ENCODE results near the gene WDR91. TPM values are rescaled to one million over a fixed set of nuclear protein-coding genes. Genes with fewer than 3 reads are reported as not detected.

Gene WDR91
- total RNA-seq, 1 donor from 2014 or later: 5.5 TPM

GRCh38 chr7:135231686-135232085, 20.4 kb upstream of the WDR91 start:
- H3K79me2 ChIP-seq (ENCODE audit: insufficient read depth, low read length): no peaks in the 10 kb centered on the region
- Mint-ChIP-seq H3K36me3 (ENCODE audit: low read depth, unreplicated experiment) (no peaks in the 10 kb centered on the region), H3K9me3 (ENCODE audit: unreplicated experiment) (peaks cover 2% of the 10 kb centered on the region), H3K4me3 (ENCODE audit: unreplicated experiment) (peak overlapping the region; percentile 11), H3K4me1 (ENCODE audit: low read depth, unreplicated experiment) (peaks cover 9% of the 10 kb centered on the region), H3K27ac (ENCODE audit: unreplicated experiment) (no peak overlapping the region), H3K27me3 (ENCODE audit: low read depth, unreplicated experiment) (peaks cover 8% of the 10 kb centered on the region)
- no peak overlapping the region for H3K4me2 ChIP-seq (ENCODE audit: low read length)
- H3K4me3 ChIP-seq (ENCODE audit: insufficient read depth, low read depth, low read length): no peak overlapping the region
- H3K36me3 ChIP-seq (ENCODE audit: insufficient read depth, low read length): no peaks in the 10 kb centered on the region
- no peaks in the 10 kb centered on the region for H3K4me1 ChIP-seq (ENCODE audit: insufficient read depth, low read length)
- no peak overlapping the region for H3K27ac ChIP-seq (ENCODE audit: low read depth, low read length)
- no peak for TF ChIP-seq EZH2 (IDR thresholded peaks at IDR 0.05; ENCODE audit: insufficient read depth, low read length)
- TF ChIP-seq, protein P1, sequence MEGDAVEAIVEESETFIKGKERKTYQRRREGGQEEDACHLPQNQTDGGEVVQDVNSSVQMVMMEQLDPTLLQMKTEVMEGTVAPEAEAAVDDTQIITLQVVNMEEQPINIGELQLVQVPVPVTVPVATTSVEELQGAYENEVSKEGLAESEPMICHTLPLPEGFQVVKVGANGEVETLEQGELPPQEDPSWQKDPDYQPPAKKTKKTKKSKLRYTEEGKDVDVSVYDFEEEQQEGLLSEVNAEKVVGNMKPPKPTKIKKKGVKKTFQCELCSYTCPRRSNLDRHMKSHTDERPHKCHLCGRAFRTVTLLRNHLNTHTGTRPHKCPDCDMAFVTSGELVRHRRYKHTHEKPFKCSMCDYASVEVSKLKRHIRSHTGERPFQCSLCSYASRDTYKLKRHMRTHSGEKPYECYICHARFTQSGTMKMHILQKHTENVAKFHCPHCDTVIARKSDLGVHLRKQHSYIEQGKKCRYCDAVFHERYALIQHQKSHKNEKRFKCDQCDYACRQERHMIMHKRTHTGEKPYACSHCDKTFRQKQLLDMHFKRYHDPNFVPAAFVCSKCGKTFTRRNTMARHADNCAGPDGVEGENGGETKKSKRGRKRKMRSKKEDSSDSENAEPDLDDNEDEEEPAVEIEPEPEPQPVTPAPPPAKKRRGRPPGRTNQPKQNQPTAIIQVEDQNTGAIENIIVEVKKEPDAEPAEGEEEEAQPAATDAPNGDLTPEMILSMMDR (IDR thresholded peaks at IDR 0.05; ENCODE audit: insufficient read depth, low read depth, low read length): no peak
- no peaks in the 10 kb centered on the region for H3K27me3 ChIP-seq (ENCODE audit: insufficient read depth, low read length)
- no peak overlapping the region for H3K9ac ChIP-seq (ENCODE audit: low read length)
- no peak for DNase-seq (ENCODE audit: low read depth)
- H2AFZ ChIP-seq (ENCODE audit: low read depth, low read length): no peak overlapping the region
- FAIRE-seq: no peak
- no peaks in the 10 kb centered on the region for H3K9me3 ChIP-seq (ENCODE audit: insufficient read depth, low read depth, low read length)
- H4K20me1 ChIP-seq (ENCODE audit: insufficient read depth, low read length): no peaks in the 10 kb centered on the region

GRCh38 chr7:135224027-135224426, 12.7 kb upstream of the WDR91 start:
- no peak overlapping the region for H3K9ac ChIP-seq (ENCODE audit: low read length)
- Mint-ChIP-seq H3K4me1 (ENCODE audit: low read depth, unreplicated experiment) (no peaks in the 10 kb centered on the region), H3K27ac (ENCODE audit: unreplicated experiment) (no peak overlapping the region), H3K9me3 (ENCODE audit: unreplicated experiment) (no peaks in the 10 kb centered on the region), H3K27me3 (ENCODE audit: low read depth, unreplicated experiment) (peaks cover under 1% of the 10 kb centered on the region), H3K36me3 (ENCODE audit: low read depth, unreplicated experiment) (no peaks in the 10 kb centered on the region), H3K4me3 (ENCODE audit: unreplicated experiment) (no peak overlapping the region)
- no peaks in the 10 kb centered on the region for H4K20me1 ChIP-seq (ENCODE audit: insufficient read depth, low read length)
- no peaks in the 10 kb centered on the region for H3K36me3 ChIP-seq (ENCODE audit: insufficient read depth, low read length)
- no peak overlapping the region for H2AFZ ChIP-seq (ENCODE audit: low read depth, low read length)
- no peaks in the 10 kb centered on the region for H3K4me1 ChIP-seq (ENCODE audit: insufficient read depth, low read length)
- no peaks in the 10 kb centered on the region for H3K27me3 ChIP-seq (ENCODE audit: insufficient read depth, low read length)
- no peak overlapping the region for H3K27ac ChIP-seq (ENCODE audit: low read depth, low read length)
- H3K79me2 ChIP-seq (ENCODE audit: insufficient read depth, low read length): no peaks in the 10 kb centered on the region
- H3K4me2 ChIP-seq (ENCODE audit: low read length): no peak overlapping the region
- H3K9me3 ChIP-seq (ENCODE audit: insufficient read depth, low read depth, low read length): no peaks in the 10 kb centered on the region
- DNase-seq (ENCODE audit: low read depth) (no peak), FAIRE-seq (peak; percentile 32)
- no peak overlapping the region for H3K4me3 ChIP-seq (ENCODE audit: insufficient read depth, low read depth, low read length)
- TF ChIP-seq EZH2 (IDR thresholded peaks at IDR 0.05; ENCODE audit: insufficient read depth, low read length): no peak
- TF ChIP-seq, protein P1 (IDR thresholded peaks at IDR 0.05; ENCODE audit: insufficient read depth, low read depth, low read length): no peak

DNA sequence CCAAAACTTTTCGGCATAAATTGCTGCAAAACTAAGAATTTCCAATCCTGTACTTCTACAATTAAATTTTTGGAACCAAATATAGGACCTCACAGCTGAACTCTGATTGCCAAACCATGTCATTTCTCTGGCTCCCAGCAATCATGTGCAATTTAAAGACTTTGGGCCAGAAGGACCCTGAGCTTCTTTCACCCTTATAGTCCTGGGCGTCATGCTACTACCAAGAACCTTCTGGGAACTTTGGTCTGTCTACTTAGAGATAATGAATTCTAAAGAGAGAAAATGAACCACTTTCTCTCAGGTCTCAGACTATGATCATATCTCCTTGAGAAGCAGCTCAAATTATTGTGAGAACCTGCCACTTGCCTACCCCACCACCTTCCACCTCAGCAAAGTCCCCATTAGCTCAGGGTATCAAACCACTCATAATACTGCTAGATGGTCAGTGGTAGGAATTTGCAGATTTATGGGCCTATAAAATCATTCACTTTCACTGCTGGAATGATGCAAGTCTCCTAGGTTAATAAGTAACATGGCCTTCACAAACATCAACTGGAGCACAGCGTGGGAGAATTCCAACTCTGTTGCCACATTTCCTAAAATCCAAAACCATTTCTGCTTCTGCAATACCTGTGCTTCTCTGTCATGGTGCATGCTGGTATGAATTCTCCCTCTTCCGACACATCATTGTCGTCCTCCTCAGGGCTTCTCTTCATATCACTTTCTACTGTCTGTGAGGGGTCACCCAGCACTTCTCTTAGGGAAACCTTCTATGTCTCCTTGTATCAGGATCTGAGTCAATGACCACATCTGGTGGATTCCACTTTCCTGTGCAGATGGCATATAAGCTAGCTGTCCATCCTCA, 6.6 kb upstream of the WDR91 start:
- Histone ChIP-seq H3K79me2 (ENCODE audit: insufficient read depth, low read length) (no peaks in the 10 kb centered on the region), H3K27ac (ENCODE audit: low read depth, low read length) (no peak overlapping the region), H3K9me3 (ENCODE audit: insufficient read depth, low read depth, low read length) (no peaks in the 10 kb centered on the region), H2AFZ (ENCODE audit: low read depth, low read length) (no peak overlapping the region), H3K9ac (ENCODE audit: low read length) (no peak overlapping the region), H3K4me3 (ENCODE audit: insufficient read depth, low read depth, low read length) (no peak overlapping the region), H3K4me2 (ENCODE audit: low read length) (no peak overlapping the region), H3K27me3 (ENCODE audit: insufficient read depth, low read length) (no peaks in the 10 kb centered on the region), H4K20me1 (ENCODE audit: insufficient read depth, low read length) (no peaks in the 10 kb centered on the region), H3K36me3 (ENCODE audit: insufficient read depth, low read length) (no peaks in the 10 kb centered on the region), H3K4me1 (ENCODE audit: insufficient read depth, low read length) (no peaks in the 10 kb centered on the region)
- FAIRE-seq (no peak), DNase-seq (ENCODE audit: low read depth) (no peak)
- Mint-ChIP-seq H3K4me1 (ENCODE audit: low read depth, unreplicated experiment) (no peaks in the 10 kb centered on the region), H3K36me3 (ENCODE audit: low read depth, unreplicated experiment) (no peaks in the 10 kb centered on the region), H3K27me3 (ENCODE audit: low read depth, unreplicated experiment) (peaks cover 2% of the 10 kb centered on the region), H3K9me3 (ENCODE audit: unreplicated experiment) (no peaks in the 10 kb centered on the region), H3K27ac (ENCODE audit: unreplicated experiment) (no peak overlapping the region), H3K4me3 (ENCODE audit: unreplicated experiment) (no peak overlapping the region)
- TF ChIP-seq, protein P1 (IDR thresholded peaks at IDR 0.05; ENCODE audit: insufficient read depth, low read depth, low read length): no peak
- TF ChIP-seq EZH2 (IDR thresholded peaks at IDR 0.05; ENCODE audit: insufficient read depth, low read length): no peak

All from astrocyte (in vitro differentiated cells and primary cell).